ENCODE data around the gene MYH15. TPM values are rescaled to one million over a fixed set of nuclear protein-coding genes. Genes with fewer than 3 reads are reported as not detected.

The MYH15 gene
- total RNA-seq, 1 donor from 2014 or later: 0.75 TPM

DNA sequence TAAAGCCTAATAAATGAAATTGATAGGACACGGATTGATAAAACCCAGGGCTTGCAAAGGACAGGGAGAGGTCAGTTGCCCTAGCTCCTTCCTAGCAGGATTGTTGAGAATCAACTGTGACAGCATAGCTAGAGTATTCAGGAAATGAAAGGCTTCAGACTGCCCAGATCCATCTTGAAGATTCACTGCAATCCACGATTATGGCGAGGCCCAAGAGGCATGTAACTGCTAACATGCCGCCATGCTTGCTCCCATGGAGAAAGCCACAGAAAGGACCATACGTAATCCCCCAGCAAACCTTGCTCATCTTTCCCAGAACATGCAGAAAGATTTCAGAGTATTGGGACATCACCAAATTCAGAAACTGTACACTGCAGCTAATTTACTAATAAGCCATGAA is 41.3 kb downstream of the MYH15 start:
- DNase-seq (ENCODE audit: low read depth): no peak
- H3K4me3 ChIP-seq (ENCODE audit: low read depth, low read length): no peak overlapping the region
- TF ChIP-seq, protein P1, sequence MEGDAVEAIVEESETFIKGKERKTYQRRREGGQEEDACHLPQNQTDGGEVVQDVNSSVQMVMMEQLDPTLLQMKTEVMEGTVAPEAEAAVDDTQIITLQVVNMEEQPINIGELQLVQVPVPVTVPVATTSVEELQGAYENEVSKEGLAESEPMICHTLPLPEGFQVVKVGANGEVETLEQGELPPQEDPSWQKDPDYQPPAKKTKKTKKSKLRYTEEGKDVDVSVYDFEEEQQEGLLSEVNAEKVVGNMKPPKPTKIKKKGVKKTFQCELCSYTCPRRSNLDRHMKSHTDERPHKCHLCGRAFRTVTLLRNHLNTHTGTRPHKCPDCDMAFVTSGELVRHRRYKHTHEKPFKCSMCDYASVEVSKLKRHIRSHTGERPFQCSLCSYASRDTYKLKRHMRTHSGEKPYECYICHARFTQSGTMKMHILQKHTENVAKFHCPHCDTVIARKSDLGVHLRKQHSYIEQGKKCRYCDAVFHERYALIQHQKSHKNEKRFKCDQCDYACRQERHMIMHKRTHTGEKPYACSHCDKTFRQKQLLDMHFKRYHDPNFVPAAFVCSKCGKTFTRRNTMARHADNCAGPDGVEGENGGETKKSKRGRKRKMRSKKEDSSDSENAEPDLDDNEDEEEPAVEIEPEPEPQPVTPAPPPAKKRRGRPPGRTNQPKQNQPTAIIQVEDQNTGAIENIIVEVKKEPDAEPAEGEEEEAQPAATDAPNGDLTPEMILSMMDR (conservative IDR thresholded peaks at IDR 0.05; ENCODE audit: low read depth, low read length): no peak

DNA sequence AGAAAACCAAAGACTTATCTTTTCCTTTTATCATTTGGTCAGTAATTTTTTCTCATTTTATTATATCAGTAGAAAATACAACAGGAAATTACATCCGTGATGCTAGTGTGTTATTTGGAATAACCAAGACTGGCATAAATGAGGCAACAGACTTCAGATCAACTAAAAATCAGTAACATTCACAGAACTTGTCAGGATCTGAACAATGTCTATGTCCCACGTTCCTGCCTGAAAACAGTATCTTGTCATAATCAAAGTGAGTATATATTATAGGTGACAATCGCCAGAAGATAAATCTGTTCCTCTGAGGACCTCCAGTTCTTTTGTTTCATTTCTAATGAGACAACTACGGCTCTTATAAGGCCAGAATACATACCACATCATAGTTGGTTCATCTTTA is 41.8 kb downstream of the MYH15 start:
- TF ChIP-seq, protein P1 (conservative IDR thresholded peaks at IDR 0.05; ENCODE audit: low read depth, low read length): no peak
- DNase-seq (ENCODE audit: low read depth): no peak

DNA sequence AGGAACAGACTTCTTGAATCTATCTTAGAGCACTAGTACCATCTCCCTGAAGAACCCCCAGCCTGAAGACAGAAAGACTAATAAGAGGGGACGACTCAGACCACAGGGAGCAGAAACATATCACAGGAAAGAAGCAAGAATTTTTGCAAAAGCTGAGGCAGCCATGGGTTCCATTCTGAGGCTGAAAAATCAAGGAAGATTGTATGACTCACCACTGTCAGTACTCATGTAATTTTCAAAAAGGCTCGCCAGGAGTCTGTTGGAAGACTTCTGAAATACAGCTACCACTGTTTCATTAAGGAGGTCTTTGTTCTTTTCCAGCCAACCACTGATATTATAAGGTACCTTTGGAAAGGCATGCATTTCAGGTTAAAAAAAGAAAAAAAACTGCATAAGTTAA is 47.5 kb downstream of the MYH15 start:
- no peak overlapping the region for H3K4me3 ChIP-seq (ENCODE audit: low read depth, low read length)
- TF ChIP-seq, protein P1 (conservative IDR thresholded peaks at IDR 0.05; ENCODE audit: low read depth, low read length): no peak
- no peak for DNase-seq (ENCODE audit: low read depth)

More for the DNA sequence above, 41.8 kb downstream of the MYH15 start:
- no peak overlapping the region for H3K4me3 ChIP-seq (ENCODE audit: low read depth, low read length)

DNA sequence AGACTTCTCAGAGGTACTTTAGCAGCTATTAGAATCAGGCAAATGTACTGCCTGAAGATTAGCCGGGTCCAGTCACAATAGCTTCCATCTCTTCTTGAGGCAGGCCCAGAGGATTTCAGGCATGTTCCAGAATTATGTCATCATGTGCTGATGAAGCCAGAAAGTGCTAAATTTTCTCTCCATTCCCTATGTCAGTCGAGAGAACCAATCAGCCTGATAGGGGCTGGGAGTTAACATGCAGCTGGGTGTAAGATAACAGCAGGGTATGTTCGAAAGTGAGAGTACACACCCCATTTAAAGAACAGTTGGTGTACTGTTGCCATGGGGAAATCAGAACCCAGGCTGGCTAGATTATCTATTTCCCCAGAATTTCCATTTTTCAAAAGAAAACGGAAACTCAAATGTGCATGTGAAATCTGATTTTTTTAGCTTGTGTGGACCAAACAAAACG is 48.7 kb downstream of the MYH15 start:
- DNase-seq (ENCODE audit: low read depth): no peak
- TF ChIP-seq, protein P1 (conservative IDR thresholded peaks at IDR 0.05; ENCODE audit: low read depth, low read length): no peak

DNA sequence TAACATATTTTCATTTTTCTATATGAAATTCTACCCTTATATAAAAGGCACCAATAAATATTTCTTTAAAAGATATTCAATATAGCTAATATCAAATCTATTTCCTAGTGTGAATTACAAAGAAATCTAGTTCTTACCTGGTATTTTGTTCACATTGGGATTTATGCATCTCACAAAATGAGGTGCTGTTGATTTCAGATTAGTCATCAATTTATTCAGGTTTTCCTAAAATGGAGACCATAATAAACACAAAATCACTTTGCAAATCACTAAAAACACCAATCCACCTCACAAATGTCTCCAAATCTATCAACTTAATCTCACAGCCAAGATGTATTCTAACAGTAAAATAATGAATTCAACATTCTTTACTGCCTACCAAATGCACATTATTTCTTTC is 51.2 kb downstream of the MYH15 start:
- H3K4me3 ChIP-seq (ENCODE audit: low read depth, low read length): no peak overlapping the region
- TF ChIP-seq, protein P1 (conservative IDR thresholded peaks at IDR 0.05; ENCODE audit: low read depth, low read length): no peak

More for the DNA sequence above, 48.7 kb downstream of the MYH15 start:
- H3K4me3 ChIP-seq (ENCODE audit: low read depth, low read length): no peak overlapping the region

DNA sequence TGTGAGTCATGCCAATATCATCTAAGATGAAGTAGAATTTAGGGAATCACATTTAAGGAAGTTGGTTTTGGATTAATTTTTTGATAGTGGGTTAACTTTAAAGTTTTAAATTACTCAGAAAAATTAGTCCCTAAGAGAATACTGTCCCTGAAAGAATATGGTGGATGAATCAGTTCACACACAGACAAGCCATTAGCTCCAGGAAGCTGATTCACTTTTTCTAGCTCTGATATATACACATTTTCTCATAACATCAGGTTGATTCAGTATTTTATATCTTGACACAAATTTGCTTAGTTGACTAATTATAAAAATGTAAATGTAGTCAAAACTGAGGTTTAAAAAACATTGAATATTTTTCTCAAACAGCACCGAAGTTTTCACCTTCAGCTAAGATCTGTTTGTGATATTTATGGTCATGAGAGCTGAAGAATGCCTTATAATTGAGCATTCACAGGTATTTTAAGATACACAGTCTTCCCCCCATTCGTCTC is 55.1 kb downstream of the MYH15 start:
- no peak for DNase-seq (ENCODE audit: low read depth)
- H3K4me3 ChIP-seq (ENCODE audit: low read depth, low read length): no peak overlapping the region
- TF ChIP-seq, protein P1 (conservative IDR thresholded peaks at IDR 0.05; ENCODE audit: low read depth, low read length): no peak

More for the DNA sequence above, 51.2 kb downstream of the MYH15 start:
- no peak for DNase-seq (ENCODE audit: low read depth)

DNA sequence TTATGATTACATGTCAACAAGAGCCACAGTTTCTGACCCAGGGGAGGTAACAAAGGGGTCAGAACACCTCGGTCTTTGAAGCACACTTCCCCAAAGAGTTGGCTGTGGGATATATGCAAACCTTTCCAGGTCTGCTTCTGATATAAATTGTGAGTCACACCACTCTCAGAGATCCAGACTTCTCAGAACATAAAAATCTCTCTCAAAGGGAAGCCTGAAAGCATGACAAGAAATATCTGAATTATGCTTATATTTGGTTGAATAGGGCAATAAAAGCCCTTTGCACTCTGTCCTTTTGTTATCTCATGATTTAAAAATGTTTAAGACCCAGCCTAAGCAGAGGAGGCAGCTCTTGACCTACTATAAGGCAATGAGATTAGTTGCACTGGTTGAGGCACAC is 56.8 kb downstream of the MYH15 start:
- H3K4me3 ChIP-seq (ENCODE audit: low read depth, low read length): no peak overlapping the region
- TF ChIP-seq, protein P1 (conservative IDR thresholded peaks at IDR 0.05; ENCODE audit: low read depth, low read length): no peak
- no peak for DNase-seq (ENCODE audit: low read depth)
